Measurements from ENCODE around the gene ILRUN.
"Not testable (repeated sequence)": the region's sequence is repeated elsewhere in the genome, so short reads cannot be mapped to it uniquely, and the experiment has no call there.

Gene ILRUN

DNA sequence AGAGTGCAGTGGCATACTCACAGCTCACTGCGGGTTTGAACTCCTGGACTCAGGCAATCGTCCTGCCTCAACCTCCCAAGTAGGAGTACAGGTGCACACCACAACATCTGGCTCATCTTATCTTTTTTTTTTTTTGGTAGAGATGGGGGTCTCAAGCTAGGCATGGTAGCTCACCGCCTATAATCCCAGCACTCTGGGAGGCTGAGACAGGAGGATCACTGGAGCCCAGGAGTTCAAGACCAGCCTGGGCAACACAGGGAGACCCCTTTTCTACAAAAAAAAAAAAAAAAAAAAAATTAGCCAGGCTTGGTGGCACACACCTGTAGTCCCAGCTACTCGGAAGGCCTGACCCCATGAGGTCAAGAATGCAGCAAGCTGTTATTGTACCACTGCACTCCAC, 31.5 kb downstream of the ILRUN start:
- no peak overlapping the region for H3K4me3 Mint-ChIP-seq
- H3K27me3 Mint-ChIP-seq: no peaks in the 10 kb centered on the region
- no peak for DNase-seq
- no peak for ATAC-seq (replicated peaks)
- H3K9me3 Mint-ChIP-seq: no peaks in the 10 kb centered on the region
- H3K4me1 Mint-ChIP-seq: peaks cover 19 to 71% of the 10 kb centered on the region in 2 donors
- peak overlapping the region; percentile 84 for H3K27ac Mint-ChIP-seq
- H3K36me3 Mint-ChIP-seq: peaks cover 0 to 13% of the 10 kb centered on the region in 2 donors

DNA sequence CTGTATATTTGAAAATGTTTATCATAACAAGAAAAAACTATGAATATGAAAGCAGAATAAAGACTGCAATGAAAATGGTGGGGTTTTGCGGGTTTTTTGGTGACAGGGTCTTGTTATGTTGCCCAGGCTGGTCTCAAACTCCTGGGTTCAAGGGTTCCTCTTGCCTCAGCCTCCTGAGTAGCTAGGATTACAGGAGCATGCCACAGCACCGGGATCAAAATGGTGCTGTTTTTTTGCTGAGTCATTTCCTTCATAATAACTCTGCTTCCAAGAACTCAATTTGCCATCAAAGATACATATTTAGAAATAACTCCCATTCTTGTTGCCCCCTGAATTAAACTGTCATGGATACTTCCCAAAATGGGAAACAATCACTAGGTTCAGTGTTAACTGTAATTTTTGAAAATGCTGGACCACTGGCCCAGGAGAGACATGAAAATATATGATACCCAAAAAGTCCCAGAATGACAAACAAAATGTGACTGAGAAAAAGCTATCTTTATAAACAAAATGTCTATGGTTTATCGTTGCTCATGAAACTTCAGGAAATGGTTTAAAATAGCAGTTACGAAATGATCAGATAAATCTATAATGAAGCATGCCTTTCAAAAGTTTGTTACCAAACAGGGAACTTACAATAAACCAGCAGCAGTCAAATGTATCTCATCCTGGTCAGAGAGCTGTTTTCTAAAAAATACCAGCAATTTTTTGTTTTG, 32.2 kb downstream of the ILRUN start:
- peaks cover 19 to 71% of the 10 kb centered on the region in 2 donors for H3K4me1 Mint-ChIP-seq
- H3K9me3 Mint-ChIP-seq: no peaks in the 10 kb centered on the region
- DNase-seq: no peak
- ATAC-seq (replicated peaks): no peak
- H3K4me3 Mint-ChIP-seq: peak overlapping the region; percentile 19 to 21
- H3K27ac Mint-ChIP-seq: peak overlapping the region; percentile 84
- no peaks in the 10 kb centered on the region for H3K27me3 Mint-ChIP-seq
- peaks cover 0 to 12% of the 10 kb centered on the region in 2 donors for H3K36me3 Mint-ChIP-seq

DNA sequence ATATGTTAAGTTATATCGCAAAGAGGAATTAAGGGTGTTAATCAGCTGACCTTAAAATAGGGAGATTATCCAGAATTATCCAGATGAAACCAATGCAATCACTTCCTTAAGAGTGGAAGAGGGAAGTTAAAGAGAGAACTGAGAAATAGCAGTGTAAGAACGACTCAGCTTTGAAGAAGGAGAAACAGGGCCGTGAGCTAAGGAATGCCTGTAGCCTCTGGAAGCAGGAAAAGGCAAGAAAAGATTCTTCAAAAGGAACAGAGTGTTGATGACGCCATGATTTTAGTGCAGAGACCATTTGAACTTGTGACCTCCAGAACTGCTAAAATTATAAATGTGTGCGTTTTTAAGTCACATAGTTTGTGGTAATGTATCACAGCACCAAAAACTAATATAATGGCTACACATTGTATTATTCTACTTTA, 32.7 kb downstream of the ILRUN start:
- H3K27ac Mint-ChIP-seq: peak overlapping the region; percentile 84
- ATAC-seq (replicated peaks) (peak in 1 of 2 donors; percentile 45), DNase-seq (no peak)
- peaks cover 22 to 71% of the 10 kb centered on the region in 2 donors for H3K4me1 Mint-ChIP-seq
- H3K36me3 Mint-ChIP-seq: peaks cover 0 to 12% of the 10 kb centered on the region in 2 donors
- no peaks in the 10 kb centered on the region for H3K27me3 Mint-ChIP-seq
- no peaks in the 10 kb centered on the region for H3K9me3 Mint-ChIP-seq
- H3K4me3 Mint-ChIP-seq: peak overlapping the region; percentile 1 to 6

DNA sequence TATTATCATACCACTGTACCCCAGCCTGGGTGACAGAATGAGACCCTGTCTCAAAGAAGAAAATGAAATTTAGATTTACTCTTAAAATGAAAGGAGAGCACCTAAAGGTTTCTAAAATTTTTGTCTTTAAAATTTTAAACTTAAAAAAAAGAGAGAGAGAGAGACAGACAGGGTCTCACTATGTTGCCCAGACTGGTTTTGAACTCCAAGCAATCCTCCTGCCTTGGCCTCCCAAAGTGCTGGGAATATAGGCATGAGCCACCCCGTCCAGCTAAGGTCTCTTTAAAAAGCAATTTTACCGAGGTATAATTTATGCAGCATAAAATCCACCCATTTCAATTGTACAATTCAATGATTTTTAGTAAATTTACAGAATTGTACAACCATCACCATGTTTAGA, 33.2 kb downstream of the ILRUN start:
- H3K9me3 Mint-ChIP-seq: no peaks in the 10 kb centered on the region
- peaks cover 23 to 70% of the 10 kb centered on the region in 2 donors for H3K4me1 Mint-ChIP-seq
- H3K36me3 Mint-ChIP-seq: peaks cover 0 to 12% of the 10 kb centered on the region in 2 donors
- ATAC-seq (replicated peaks): no peak
- H3K27ac Mint-ChIP-seq: peak overlapping the region; percentile 16
- no peak overlapping the region for H3K4me3 Mint-ChIP-seq
- no peaks in the 10 kb centered on the region for H3K27me3 Mint-ChIP-seq
- DNase-seq: no peak

DNA sequence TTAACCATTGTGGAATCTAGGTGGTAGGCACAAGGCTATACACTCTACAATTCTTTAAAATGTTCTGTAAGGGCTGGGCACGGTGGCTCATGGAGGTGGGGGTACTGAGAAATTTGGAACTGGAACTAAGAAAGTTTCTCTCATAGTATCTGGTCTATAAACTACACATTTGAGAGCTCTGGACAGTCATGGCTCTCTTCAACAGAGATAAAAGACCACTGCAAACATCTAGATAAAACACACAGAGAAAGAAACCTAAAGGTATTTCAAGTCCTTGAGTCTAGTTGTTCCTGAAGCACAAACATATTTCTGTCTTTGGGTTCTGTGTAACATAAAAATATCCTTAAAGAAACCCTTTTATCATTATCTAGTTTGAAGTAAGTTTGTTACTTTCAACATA, 35.2 kb downstream of the ILRUN start:
- Mint-ChIP-seq H3K4me3 (peak overlapping the region in 1 of 2 donors; percentile 52), H3K27me3 (no peaks in the 10 kb centered on the region), H3K36me3 (peaks cover 0 to 12% of the 10 kb centered on the region in 2 donors), H3K27ac (peak overlapping the region; percentile 81), H3K4me1 (peaks cover 31 to 69% of the 10 kb centered on the region in 2 donors), H3K9me3 (no peaks in the 10 kb centered on the region)
- DNase-seq (no peak), ATAC-seq (replicated peaks) (no peak)

DNA sequence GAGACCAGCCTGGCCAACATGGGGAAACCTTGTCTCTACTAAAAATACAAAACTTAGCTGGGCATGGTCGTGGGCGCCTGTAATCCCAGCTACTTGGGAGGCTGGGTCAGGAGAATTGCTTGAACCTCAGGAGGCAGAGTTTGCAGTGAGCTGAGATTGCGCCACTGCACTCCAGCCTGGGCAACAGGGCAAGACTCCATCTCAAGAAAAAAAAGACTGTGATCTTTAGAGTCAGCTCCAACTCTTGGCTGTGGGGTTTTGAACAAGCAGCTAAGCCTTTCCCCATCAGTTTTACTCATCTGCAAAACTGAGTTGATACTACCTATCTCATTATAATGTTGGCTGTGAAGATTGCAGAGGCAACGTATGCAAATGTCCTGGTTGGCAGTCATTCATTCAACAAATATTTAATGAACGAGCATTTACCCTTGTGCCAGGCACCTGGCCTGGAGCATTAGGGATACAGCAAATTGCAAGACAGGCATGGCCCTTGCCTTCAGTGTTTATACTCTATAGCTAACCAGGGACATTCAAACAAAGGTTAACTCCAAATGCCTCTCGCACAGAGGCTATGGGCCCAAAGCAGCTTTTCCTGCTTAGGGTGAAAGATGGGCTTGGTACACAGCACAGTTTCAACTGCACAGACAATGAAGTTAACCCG, 37.8 kb downstream of the ILRUN start:
- H3K9me3 Mint-ChIP-seq: no peaks in the 10 kb centered on the region
- no peak for DNase-seq
- H3K4me3 Mint-ChIP-seq: no peak overlapping the region
- H3K27ac Mint-ChIP-seq: no peak overlapping the region
- H3K36me3 Mint-ChIP-seq: peaks cover 3 to 11% of the 10 kb centered on the region in 2 donors
- H3K4me1 Mint-ChIP-seq: peaks cover 29 to 64% of the 10 kb centered on the region in 2 donors
- no peak for ATAC-seq (replicated peaks)
- H3K27me3 Mint-ChIP-seq: no peaks in the 10 kb centered on the region

DNA sequence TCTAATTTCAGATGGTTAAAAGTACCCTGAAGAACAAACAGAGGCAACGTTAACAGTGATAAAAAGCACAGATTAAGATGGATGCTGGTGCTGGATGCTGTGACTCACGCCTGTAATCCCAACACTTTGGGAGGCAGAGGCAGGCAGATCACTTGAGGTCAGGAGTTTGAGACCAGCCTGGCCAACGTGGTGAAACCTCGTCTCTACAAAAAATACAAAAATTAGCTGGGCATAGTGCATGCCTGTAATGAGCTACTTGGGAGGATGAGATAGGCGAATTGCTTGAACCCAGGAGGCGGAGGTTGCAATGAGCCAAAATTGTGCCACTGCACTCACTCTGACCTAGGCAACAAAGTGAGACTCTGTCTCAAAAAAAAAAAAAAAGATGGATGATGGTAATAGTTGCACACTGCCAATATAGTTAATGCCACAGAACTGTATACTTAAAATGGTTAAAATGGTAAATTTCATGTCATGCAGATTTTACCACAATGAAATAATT, 38.5 kb downstream of the ILRUN start:
- H3K4me3 Mint-ChIP-seq; ATAC-seq (replicated peaks); H3K27me3 Mint-ChIP-seq; H3K36me3 Mint-ChIP-seq; H3K9me3 Mint-ChIP-seq; DNase-seq: not testable (repeated sequence)
- H3K27ac Mint-ChIP-seq: peak overlapping the region; percentile 93
- peaks cover 26 to 60% of the 10 kb centered on the region in 2 donors for H3K4me1 Mint-ChIP-seq

DNA sequence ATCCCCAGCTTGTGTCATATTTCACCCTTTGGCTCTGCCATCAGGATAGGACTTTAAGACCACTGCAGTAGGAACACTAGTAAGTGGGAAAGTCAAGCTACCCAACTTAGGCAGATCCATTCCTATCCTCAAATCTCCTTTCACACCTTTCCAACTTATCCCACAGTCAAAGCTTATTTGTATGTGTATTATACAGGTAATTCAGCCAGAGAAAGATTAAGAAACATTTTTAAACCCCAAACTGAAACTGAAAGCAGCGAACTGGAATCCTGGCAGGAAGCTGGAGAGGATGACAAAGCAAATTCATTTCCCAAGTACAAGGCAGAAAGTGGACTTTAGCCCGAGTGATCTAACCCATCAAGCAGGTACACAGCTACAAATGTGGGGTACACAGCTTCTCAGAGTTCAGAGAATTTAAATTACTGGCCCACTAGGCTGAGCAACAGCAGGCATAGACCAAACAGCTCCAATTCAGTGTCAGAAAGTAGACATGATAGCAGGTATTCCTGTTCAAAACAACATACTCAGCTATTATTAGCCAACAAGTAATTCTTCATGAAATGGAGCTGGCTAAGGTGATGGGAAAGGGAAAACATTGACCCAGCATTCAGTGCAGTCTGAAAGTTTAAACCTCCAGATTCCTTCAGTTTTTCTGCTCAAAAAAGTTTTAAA, 39.1 kb downstream of the ILRUN start:
- Mint-ChIP-seq H3K4me3 (peak overlapping the region; percentile 51 to 56), H3K4me1 (peaks cover 22 to 54% of the 10 kb centered on the region in 2 donors), H3K27me3 (no peaks in the 10 kb centered on the region), H3K36me3 (peaks cover 5 to 11% of the 10 kb centered on the region in 2 donors), H3K9me3 (no peaks in the 10 kb centered on the region), H3K27ac (peak overlapping the region; percentile 93)
- ATAC-seq (replicated peaks): no peak
- DNase-seq: no peak

DNA sequence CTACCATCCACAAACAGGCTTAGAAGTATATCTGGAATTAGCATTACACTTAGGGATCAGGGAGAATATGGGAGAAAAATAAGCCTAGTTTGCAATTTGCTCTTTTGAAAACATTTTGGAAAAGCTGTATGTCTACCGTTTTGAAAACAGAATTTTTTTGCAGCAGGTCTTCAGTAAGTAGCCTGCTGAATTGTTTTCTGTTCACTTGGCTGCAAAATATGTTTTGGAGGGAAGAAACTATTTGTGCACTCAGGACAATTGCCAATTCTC, 39.6 kb downstream of the ILRUN start:
- H3K27ac Mint-ChIP-seq: peak overlapping the region; percentile 93
- ATAC-seq (replicated peaks) (no peak), DNase-seq (no peak)
- H3K4me1 Mint-ChIP-seq: peaks cover 21 to 51% of the 10 kb centered on the region in 2 donors
- peak overlapping the region; percentile 51 to 56 for H3K4me3 Mint-ChIP-seq
- no peaks in the 10 kb centered on the region for H3K27me3 Mint-ChIP-seq
- peaks cover 8 to 13% of the 10 kb centered on the region in 2 donors for H3K36me3 Mint-ChIP-seq
- no peaks in the 10 kb centered on the region for H3K9me3 Mint-ChIP-seq

DNA sequence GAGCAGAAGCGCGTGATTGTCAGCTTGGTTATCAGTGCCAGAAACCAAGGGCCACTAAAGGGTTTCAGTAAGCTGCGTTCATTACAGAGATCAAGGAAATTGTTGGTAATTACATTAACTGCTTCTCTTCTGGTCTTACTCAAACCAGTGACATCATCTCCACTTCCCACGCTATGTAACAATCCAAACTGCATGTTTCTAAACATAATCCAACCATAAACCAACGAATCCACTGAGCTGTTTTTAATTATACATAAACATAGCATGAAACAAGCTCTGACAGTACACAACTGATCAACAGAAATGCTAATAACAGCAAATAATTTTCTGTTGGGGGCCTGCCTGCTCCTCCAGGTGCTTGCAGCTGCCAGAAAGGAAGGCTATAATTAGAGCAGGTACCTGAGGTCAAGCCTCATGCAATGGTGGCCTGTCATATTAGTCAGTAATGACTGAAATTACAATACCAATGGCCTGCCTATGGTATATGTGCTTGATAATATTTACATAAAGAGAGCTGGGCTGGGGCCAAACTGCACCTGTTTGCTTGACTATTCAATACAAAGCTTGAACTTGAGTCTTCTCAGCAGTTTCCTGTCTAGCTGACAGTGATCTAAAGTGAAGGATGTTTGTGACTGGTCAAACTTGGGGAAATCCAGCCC, 40.1 kb downstream of the ILRUN start:
- Mint-ChIP-seq H3K4me3 (peak overlapping the region; percentile 51 to 56), H3K36me3 (peaks cover 9 to 10% of the 10 kb centered on the region in 2 donors), H3K27me3 (no peaks in the 10 kb centered on the region), H3K9me3 (no peaks in the 10 kb centered on the region), H3K27ac (peak overlapping the region; percentile 93), H3K4me1 (peaks cover 20 to 48% of the 10 kb centered on the region in 2 donors)
- ATAC-seq (replicated peaks): peak; percentile 93 to 96
- peak; percentile 50 for DNase-seq

DNA sequence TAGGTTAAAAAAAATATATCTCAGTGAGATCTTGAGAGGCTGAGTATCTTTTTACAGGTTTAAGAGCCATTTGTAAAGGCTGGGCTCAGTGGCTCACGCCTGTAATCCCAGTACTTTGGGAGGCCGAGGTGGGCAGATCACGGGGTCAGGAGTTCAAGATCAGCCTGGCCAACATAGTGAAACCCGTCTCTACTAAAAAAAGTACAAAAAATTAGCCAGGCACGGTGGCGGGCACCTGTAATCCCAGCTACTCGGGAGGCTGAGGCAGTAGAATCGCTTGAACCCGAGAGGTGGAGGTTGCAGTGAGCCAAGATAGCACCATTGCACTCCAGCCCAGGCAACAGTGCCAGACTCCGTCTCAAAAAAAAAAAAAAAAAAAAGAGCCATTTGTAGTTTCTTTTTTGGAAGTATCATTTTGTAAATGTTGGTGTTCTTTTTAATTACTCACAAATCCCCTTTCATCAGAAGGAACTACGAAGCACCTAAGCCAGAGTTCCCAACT, 40.6 kb downstream of the ILRUN start:
- H3K4me1 Mint-ChIP-seq: peaks cover 20 to 48% of the 10 kb centered on the region in 2 donors
- peaks cover 9 to 12% of the 10 kb centered on the region in 2 donors for H3K36me3 Mint-ChIP-seq
- not testable (repeated sequence) for DNase-seq; H3K9me3 Mint-ChIP-seq; H3K27me3 Mint-ChIP-seq; ATAC-seq (replicated peaks)
- peak overlapping the region; percentile 93 for H3K27ac Mint-ChIP-seq
- peak overlapping the region in 1 of 2 donors; percentile 51 for H3K4me3 Mint-ChIP-seq

DNA sequence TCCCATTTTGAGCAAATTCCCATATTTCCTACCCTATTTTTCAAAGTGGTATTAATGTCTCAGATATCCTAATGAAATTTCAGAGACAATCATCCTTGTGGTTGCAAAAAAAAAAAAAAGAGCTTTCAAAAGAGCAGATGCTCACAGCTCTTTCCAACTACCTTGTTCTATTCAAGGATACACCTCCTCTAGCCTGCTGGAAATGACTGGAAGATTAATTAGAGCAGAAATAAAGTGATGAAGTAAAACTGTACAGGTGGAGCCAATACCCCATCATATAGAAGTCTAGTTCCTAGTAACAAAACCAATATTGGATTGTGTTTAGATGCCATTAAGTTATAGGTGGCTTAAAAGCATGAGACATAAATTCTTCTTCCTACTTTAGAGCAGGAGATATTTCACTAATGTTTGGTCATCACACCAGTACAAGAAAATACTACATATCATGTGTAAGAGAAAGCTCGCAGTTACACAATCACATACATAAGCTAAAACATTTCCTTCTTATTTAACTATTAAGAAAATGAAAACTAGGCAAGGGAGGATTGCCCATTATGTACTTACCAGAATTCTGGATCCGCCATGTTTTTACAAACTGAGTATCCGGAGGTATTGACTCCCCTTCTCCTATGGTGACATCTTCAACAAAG, 42.4 kb downstream of the ILRUN start:
- H3K4me1 Mint-ChIP-seq: peaks cover 20 to 42% of the 10 kb centered on the region in 2 donors
- H3K36me3 Mint-ChIP-seq: peaks cover 9 to 13% of the 10 kb centered on the region in 2 donors
- H3K4me3 Mint-ChIP-seq: no peak overlapping the region
- ATAC-seq (replicated peaks) (no peak), DNase-seq (no peak)
- no peaks in the 10 kb centered on the region for H3K27me3 Mint-ChIP-seq
- H3K9me3 Mint-ChIP-seq: no peaks in the 10 kb centered on the region
- peak overlapping the region; percentile 59 for H3K27ac Mint-ChIP-seq

DNA sequence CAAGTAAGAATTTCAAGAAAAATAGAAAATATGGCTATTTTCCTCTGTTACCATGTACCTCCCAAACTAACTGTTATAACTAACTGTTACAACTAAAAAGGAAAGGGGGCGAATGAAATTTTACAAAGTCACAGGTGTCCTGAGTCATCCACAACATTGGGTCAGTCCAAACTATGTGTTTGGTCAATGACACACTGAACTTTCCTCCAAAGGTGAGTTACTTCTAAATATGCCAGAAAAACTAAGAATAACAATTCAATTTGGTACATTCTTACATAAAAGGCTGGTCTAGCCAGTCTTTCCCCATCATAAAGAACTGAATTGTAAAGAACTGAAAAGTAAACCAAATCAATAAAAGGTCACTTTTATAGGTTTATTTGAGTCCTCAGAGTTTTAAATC, 44.3 kb downstream of the ILRUN start:
- Mint-ChIP-seq H3K4me1 (peaks cover 13 to 32% of the 10 kb centered on the region in 2 donors), H3K27me3 (no peaks in the 10 kb centered on the region), H3K4me3 (no peak overlapping the region), H3K27ac (no peak overlapping the region), H3K36me3 (peaks cover 10 to 22% of the 10 kb centered on the region in 2 donors), H3K9me3 (no peaks in the 10 kb centered on the region)
- DNase-seq (no peak), ATAC-seq (replicated peaks) (no peak)

Measured in stimulated activated naive B cell treated with anti-CD40 and anti-IgM and Interleukin-4, amounts not matched to agents 10 μg/mL and 1 μg/mL and 100 μg/mL, for 72 hours (primary cell).